HepG2 (cell line): Measurements from ENCODE around the gene MEX3D. TPM values are rescaled to one million over a fixed set of nuclear protein-coding genes. Genes with fewer than 3 reads are reported as not detected.

Experiments
- ATAC-seq: fragments of 200-7000 bp; cut with Tn5 transposase; 3 replicates; pipeline ENCODE4 v1.9.1; 2020; ENCODE audit warnings: mild to moderate bottlenecking, moderate library complexity
- BruUV-seq: library from RNA; stranded (reverse); fragments of 400-500 nt; replicated peaks from 2 replicates; lab custom pipeline; 2021; lab: Mats Ljungman, UMichigan
- CTCF ChIA-PET: fragments of 300-600 bp; formaldehyde crosslinking; extraction: SDS; loops from one replicate; lab custom pipeline; 2021; ENCODE audit warnings: low total read pairs, inconsistent platforms, low intra/inter-chr PET ratio; lab: Yijun Ruan, JAX
- POLR2A ChIA-PET: fragments of 350-600 bp; sonication (Branson Sonifier 250); formaldehyde crosslinking; loops from one replicate; lab custom pipeline; 2020; ENCODE audit warnings: antibody characterized with exemption, inconsistent platforms; lab: Yijun Ruan, JAX
- DNase-seq: peaks from one replicate; pipeline ENCODE4 v3.0.0-alpha.2; 2015; ENCODE audit warnings: low spot score
- FAIRE-seq: peaks from 3 replicates; lab custom pipeline; 2011; peaks lifted over from hg19 to GRCh38; lab: Jason Lieb, UNC
- H2AFZ ChIP-seq: one replicate; pipeline ENCODE4 v1.6.1; 2011; ENCODE audit warnings: low read length, inconsistent platforms
- H3K27ac ChIP-seq: fragments of 300-600 bp; 3 replicates; pipeline ENCODE4 v1.8.0; 2011; ENCODE audit warnings: mixed run types, mild to moderate bottlenecking, mixed read lengths, low read length, inconsistent platforms; ENCODE audit not compliant: insufficient read depth; ENCODE audit errors: extremely low read length
- H3K27me3 ChIP-seq, 2 experiments: fragments of 200-600 bp in 1 of 2; 2 replicates in 1 of 2; 3 replicates in 1 of 2; pipeline versions ENCODE4 v1.6.0 to v1.8.0; 2011; ENCODE audit warnings: low read length in 2 of 2, mild to moderate bottlenecking in 2 of 2, moderate library complexity in 2 of 2, inconsistent platforms in 1 of 2; ENCODE audit not compliant: insufficient read depth in 2 of 2, control insufficient read depth in 1 of 2
- H3K36me3 ChIP-seq, 2 experiments: fragments of 200-600 bp in 1 of 2; replicated peaks in 1 of 2; 2 replicates in 1 of 2; 3 replicates in 1 of 2; pipeline versions ENCODE4 v1.5.1 to v1.8.0; 2011; ENCODE audit warnings: low read length in 2 of 2, inconsistent platforms in 1 of 2; ENCODE audit not compliant: insufficient read depth in 2 of 2, control insufficient read depth in 1 of 2
- H3K4me1 ChIP-seq: 2 replicates; pipeline ENCODE4 v1.5.1; 2012; ENCODE audit warnings: low read length, inconsistent platforms; ENCODE audit not compliant: insufficient read depth
- H3K4me2 ChIP-seq: 2 replicates; pipeline ENCODE4 v1.6.0; 2011; ENCODE audit warnings: low read depth, low read length, inconsistent platforms
- H3K4me3 ChIP-seq, 3 experiments: fragments of 200-600 bp in 1 of 3; sonication (generic), shearing (Covaris generic) in 1 of 3; replicated peaks in 1 of 3; 2 replicates each; pipeline ENCODE4 v1.5.1; 2011 to 2016; ENCODE audit warnings: low read length in 3 of 3, inconsistent platforms in 2 of 3, low read depth in 2 of 3, mild to moderate bottlenecking in 2 of 3, control low read depth in 1 of 3, mixed read lengths in 1 of 3; ENCODE audit not compliant: insufficient read depth in 1 of 3
- H3K79me2 ChIP-seq: one replicate; pipeline ENCODE4 v1.6.1; 2011; ENCODE audit warnings: low read length, inconsistent platforms; ENCODE audit not compliant: insufficient read depth
- H3K9ac ChIP-seq: 2 replicates; pipeline ENCODE4 v1.6.0; 2011; ENCODE audit warnings: mild to moderate bottlenecking, low read depth, low read length, inconsistent platforms; ENCODE audit not compliant: insufficient read depth
- H3K9me3 ChIP-seq: 2 replicates; pipeline ENCODE4 v1.5.1; 2012; ENCODE audit warnings: mild to moderate bottlenecking, low read length
- H4K20me1 ChIP-seq: 2 replicates; pipeline ENCODE4 v1.6.0; 2011; ENCODE audit warnings: inconsistent platforms, mild to moderate bottlenecking, low read length, moderate library complexity; ENCODE audit not compliant: insufficient read depth
- ATF4 ChIP-seq, 2 experiments: fragments of 450-650 bp in 1 of 2; sonication (generic) in 1 of 2; formaldehyde crosslinking; IDR thresholded peaks; 2 replicates each; pipeline versions ENCODE4 v1.5.0 to v1.8.0; 2020 to 2022; ENCODE audit warnings: mild to moderate bottlenecking in 1 of 2, missing genetic modification reagents in 1 of 2
- FIP1L1 ChIP-seq: fragments of 200-400 bp; formaldehyde crosslinking; IDR thresholded peaks from 2 replicates; pipeline ENCODE4 v1.6.1; 2018; ENCODE audit warnings: low read depth, mild to moderate bottlenecking, low read length, moderate library complexity, borderline replicate concordance; ENCODE audit not compliant: insufficient read depth
- HNF4A ChIP-seq: sonication (generic); formaldehyde crosslinking; IDR thresholded peaks from 2 replicates; pipeline ENCODE4 v1.4.0; 2020; ENCODE audit warnings: missing genetic modification reagents
- HNRNPH1 ChIP-seq: fragments of 200-400 bp; formaldehyde crosslinking; optimal IDR thresholded peaks from 2 replicates; pipeline ENCODE3; 2017; ENCODE audit warnings: mild to moderate bottlenecking, low read depth, low read length
- IKZF1 ChIP-seq: fragments of 450-650 bp; IDR thresholded peaks from 2 replicates; pipeline ENCODE4 v1.7.1; 2016
- JUN ChIP-seq: sonication (generic); formaldehyde crosslinking; IDR thresholded peaks from 2 replicates; pipeline ENCODE4 v1.4.0; 2020; ENCODE audit warnings: mild to moderate bottlenecking, missing genetic modification reagents
- MZF1 ChIP-seq: sonication (generic); formaldehyde crosslinking; IDR thresholded peaks from 2 replicates; pipeline ENCODE4 v1.8.1; 2023; ENCODE audit warnings: mild to moderate bottlenecking, missing genetic modification reagents, borderline replicate concordance
- PITX1 ChIP-seq: sonication (generic); formaldehyde crosslinking; IDR thresholded peaks from 2 replicates; pipeline ENCODE4 v1.5.1; 2020; ENCODE audit warnings: mild to moderate bottlenecking, missing genetic modification reagents
- SKIL ChIP-seq: sonication (generic); formaldehyde crosslinking; IDR thresholded peaks from 2 replicates; pipeline ENCODE4 v1.8.0; 2022; ENCODE audit warnings: missing genetic modification reagents, mild to moderate bottlenecking, moderate library complexity, borderline replicate concordance
- TFE3 ChIP-seq: IDR thresholded peaks from 2 replicates; pipeline ENCODE4 v1.6.1; 2016
- THRA ChIP-seq: sonication (generic); formaldehyde crosslinking; IDR thresholded peaks from 2 replicates; pipeline ENCODE4 v1.4.0; 2020; ENCODE audit warnings: missing genetic modification reagents, borderline replicate concordance
- ZNF263 ChIP-seq: sonication (generic); formaldehyde crosslinking; IDR thresholded peaks from 2 replicates; pipeline ENCODE4 v1.4.0; 2020; ENCODE audit warnings: missing genetic modification reagents
- ZNF276 ChIP-seq: sonication (generic); formaldehyde crosslinking; IDR thresholded peaks from 2 replicates; pipeline ENCODE4 v1.4.0; 2020; ENCODE audit warnings: mild to moderate bottlenecking, low read depth, missing genetic modification reagents
- ZNF709 ChIP-seq: sonication (generic); formaldehyde crosslinking; IDR thresholded peaks from 2 replicates; pipeline ENCODE4 v1.5.0; 2020; ENCODE audit warnings: mild to moderate bottlenecking, missing genetic modification reagents
- ZNF790 ChIP-seq: sonication (generic); formaldehyde crosslinking; IDR thresholded peaks from 2 replicates; pipeline ENCODE4 v1.8.0; 2022; ENCODE audit warnings: missing genetic modification reagents, mild to moderate bottlenecking, borderline replicate concordance
- ZSCAN5A ChIP-seq: sonication (generic); formaldehyde crosslinking; IDR thresholded peaks from 2 replicates; pipeline ENCODE4 v1.8.0; 2022; ENCODE audit warnings: mild to moderate bottlenecking, missing genetic modification reagents, borderline replicate concordance
- WGBS: methylation state at CpG from one replicate; pipeline ENCODE4 v1.1.6; 2017; ENCODE audit warnings: low lambda C conversion rate; 5-methylcytosine and 5-hydroxymethylcytosine counted together
- in situ Hi-C: cut with HindIII; loops from 2 replicates; pipeline ENCODE4 v1.10.0; 2017; ENCODE audit warnings: low pct_unique_long_range_greater_than_20kb; ENCODE audit not compliant: extremely low pct_ligation_motif_present
- intact Hi-C: fragments of 100-400 bp; cut with micrococcal nuclease; formaldehyde crosslinking; loops from one replicate; pipeline ENCODE4 v1.10.0; 2022; ENCODE audit not compliant: unreplicated experiment
- polyA plus RNA-seq, 8 experiments: library from polyadenylated mRNA; depleted of rRNA in 3 of 8; stranded (reverse) in 7 of 8; unstranded in 1 of 8; fragments of >200 nt; fragmentation: Illumina TruSeq in 4 of 8; extraction: Trizol in 4 of 8; gene quantifications; 2 replicates each; pipeline versions ENCODE4 v1.2.1 to v1.2.3, GENCODE V29; 2011 to 2016; ENCODE audit warnings: low read depth in 4 of 8, missing spikeins in 1 of 8, mixed read lengths in 1 of 8; ENCODE audit not compliant: insufficient read depth in 1 of 8
- total RNA-seq, 5 experiments: library from RNA; depleted of rRNA; stranded (reverse); fragments of >200 nt; fragmentation: Illumina TruSeq; extraction: Trizol; gene quantifications; 2 replicates each; pipeline ENCODE4 v1.2.3, GENCODE V29; 2016; ENCODE audit warnings: low read depth in 1 of 5

Gene MEX3D
- total and polyA plus RNA-seq, 2 of the 13 experiments (the other 11 are each of a cell fraction or from before 2014, with no cell fraction given), result 3.6 to 17.1 TPM

GRCh38 chr19:1585243-1585580 lies 17.1 kb upstream of the MEX3D start:
- H3K4me1 ChIP-seq, result peaks cover 45% of the 10 kb centered on the region
- no TSS peak for BruUV-seq
- no peak overlapping the region for H3K4me2 ChIP-seq
- no peaks in the 10 kb centered on the region for H3K27me3 ChIP-seq
- H2AFZ ChIP-seq, result no peak overlapping the region
- peaks cover 14 to 39% of the 10 kb centered on the region in 2 experiments; a peak in 4 of 5 replicates for H3K36me3 ChIP-seq
- POLR2A ChIA-PET, result no interaction called here
- ATAC-seq (no peak), DNase-seq (no peak), FAIRE-seq (no peak)
- CTCF ChIA-PET, result no interaction called here
- peaks cover 28% of the 10 kb centered on the region for H3K79me2 ChIP-seq
- no peaks in the 10 kb centered on the region for H3K9me3 ChIP-seq
- WGBS, result 100% methylated on average over 5 of the region's 13 CpGs
- in situ Hi-C loops (no loop called here), intact Hi-C loops (no loop called here)
- no peak overlapping the region for H3K4me3 ChIP-seq
- no peak overlapping the region for H3K27ac ChIP-seq
- no peak overlapping the region for H3K9ac ChIP-seq
- no peaks in the 10 kb centered on the region for H4K20me1 ChIP-seq
- TF ChIP-seq ZNF276 (CRISPR knock-in tag) (no peak), FIP1L1 (no peak), ZNF709 (no peak), IKZF1 (no peak), HNRNPH1 (no peak), ZNF263 (CRISPR knock-in tag) (no peak), ZNF790 (no peak), ZSCAN5A (CRISPR knock-in tag) (no peak), TFE3 (CRISPR knock-in tag) (no peak), JUN (CRISPR knock-in tag) (no peak), PITX1 (no peak), HNF4A (CRISPR knock-in tag) (no peak), THRA (CRISPR knock-in tag) (no peak), ATF4 (CRISPR knock-in tag; IDR thresholded peaks at IDR 0.05) (no peak), SKIL (no peak), MZF1 (CRISPR knock-in tag) (no peak)
